Endothelial cell (in vitro differentiated cells): ENCODE measurements around the gene ANKS3. TPM values are rescaled to one million over a fixed set of nuclear protein-coding genes. Genes with fewer than 3 reads are reported as not detected.

Source experiments
- DNase-seq: peaks from one replicate; pipeline ENCODE4 v3.0.0; 2021; ENCODE audit warnings: low spot score
- H3K27ac Mint-ChIP-seq: one replicate; pipeline ENCODE4 v1.8.0; 2021; ENCODE audit warnings: mixed read lengths, inconsistent platforms; ENCODE audit not compliant: unreplicated experiment
- H3K27me3 Mint-ChIP-seq: one replicate; pipeline ENCODE4 v1.8.0; 2021; ENCODE audit warnings: mild to moderate bottlenecking, moderate library complexity, mixed read lengths, inconsistent platforms; ENCODE audit not compliant: unreplicated experiment
- H3K36me3 Mint-ChIP-seq: one replicate; pipeline ENCODE4 v1.8.0; 2021; ENCODE audit warnings: mild to moderate bottlenecking, low read depth, mixed read lengths, inconsistent platforms; ENCODE audit not compliant: unreplicated experiment
- H3K4me1 Mint-ChIP-seq: one replicate; pipeline ENCODE4 v1.8.0; 2021; ENCODE audit warnings: mild to moderate bottlenecking, mixed read lengths, inconsistent platforms; ENCODE audit not compliant: unreplicated experiment
- H3K4me3 Mint-ChIP-seq: one replicate; pipeline ENCODE4 v1.8.0; 2021; ENCODE audit warnings: mild to moderate bottlenecking, mixed read lengths, inconsistent platforms; ENCODE audit not compliant: unreplicated experiment
- H3K9me3 Mint-ChIP-seq: one replicate; pipeline ENCODE4 v1.8.0; 2021; ENCODE audit warnings: mixed read lengths, inconsistent platforms; ENCODE audit not compliant: unreplicated experiment
- total RNA-seq: library from RNA; stranded (reverse); fragmentation: NEBNext Ultra II Directional; extraction: Animal tissue kit (Norgen Biotek cat#: 25700); gene quantifications from one replicate; pipeline ENCODE4 v1.2.1, GENCODE V29; 2021; ENCODE audit not compliant: unreplicated experiment
- TF ChIP-seq, protein P1 (sequence below): fragments of 200-600 bp; sonication (generic); IDR thresholded peaks from one replicate; pipeline ENCODE4 v1.5.0; 2021; ENCODE audit warnings: antibody characterized with exemption; ENCODE audit not compliant: unreplicated experiment

The ANKS3 gene
- total RNA-seq, 1 donor from 2014 or later: 15.6 TPM

DNA sequence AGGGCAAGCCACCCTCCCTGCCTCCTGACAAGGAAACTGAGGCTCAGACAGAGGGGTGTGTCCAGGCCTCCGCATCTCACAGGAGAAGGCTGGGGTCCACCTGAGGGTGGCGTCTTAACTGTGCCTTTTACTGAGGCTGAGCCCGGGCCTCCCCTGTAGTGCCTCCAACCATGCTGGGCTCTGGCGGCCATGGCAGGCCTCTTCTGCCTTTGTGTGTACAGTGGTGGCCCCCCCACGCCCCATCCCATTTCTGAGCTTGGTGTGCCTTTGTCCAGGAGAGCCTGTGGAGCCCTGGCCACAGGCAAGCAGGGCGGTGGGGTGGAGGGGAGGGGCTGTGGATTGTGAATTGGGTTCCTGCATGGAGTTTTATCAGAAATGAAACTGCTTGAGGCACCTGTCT, 78.3 kb downstream of the ANKS3 start:
- H3K27ac Mint-ChIP-seq: no peak overlapping the region
- TF ChIP-seq, protein P1, sequence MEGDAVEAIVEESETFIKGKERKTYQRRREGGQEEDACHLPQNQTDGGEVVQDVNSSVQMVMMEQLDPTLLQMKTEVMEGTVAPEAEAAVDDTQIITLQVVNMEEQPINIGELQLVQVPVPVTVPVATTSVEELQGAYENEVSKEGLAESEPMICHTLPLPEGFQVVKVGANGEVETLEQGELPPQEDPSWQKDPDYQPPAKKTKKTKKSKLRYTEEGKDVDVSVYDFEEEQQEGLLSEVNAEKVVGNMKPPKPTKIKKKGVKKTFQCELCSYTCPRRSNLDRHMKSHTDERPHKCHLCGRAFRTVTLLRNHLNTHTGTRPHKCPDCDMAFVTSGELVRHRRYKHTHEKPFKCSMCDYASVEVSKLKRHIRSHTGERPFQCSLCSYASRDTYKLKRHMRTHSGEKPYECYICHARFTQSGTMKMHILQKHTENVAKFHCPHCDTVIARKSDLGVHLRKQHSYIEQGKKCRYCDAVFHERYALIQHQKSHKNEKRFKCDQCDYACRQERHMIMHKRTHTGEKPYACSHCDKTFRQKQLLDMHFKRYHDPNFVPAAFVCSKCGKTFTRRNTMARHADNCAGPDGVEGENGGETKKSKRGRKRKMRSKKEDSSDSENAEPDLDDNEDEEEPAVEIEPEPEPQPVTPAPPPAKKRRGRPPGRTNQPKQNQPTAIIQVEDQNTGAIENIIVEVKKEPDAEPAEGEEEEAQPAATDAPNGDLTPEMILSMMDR: no peak
- H3K27me3 Mint-ChIP-seq: peaks cover 4% of the 10 kb centered on the region
- no peak for DNase-seq
- peaks cover 27% of the 10 kb centered on the region for H3K36me3 Mint-ChIP-seq
- no peaks in the 10 kb centered on the region for H3K4me1 Mint-ChIP-seq
- no peaks in the 10 kb centered on the region for H3K9me3 Mint-ChIP-seq
- no peak overlapping the region for H3K4me3 Mint-ChIP-seq

DNA sequence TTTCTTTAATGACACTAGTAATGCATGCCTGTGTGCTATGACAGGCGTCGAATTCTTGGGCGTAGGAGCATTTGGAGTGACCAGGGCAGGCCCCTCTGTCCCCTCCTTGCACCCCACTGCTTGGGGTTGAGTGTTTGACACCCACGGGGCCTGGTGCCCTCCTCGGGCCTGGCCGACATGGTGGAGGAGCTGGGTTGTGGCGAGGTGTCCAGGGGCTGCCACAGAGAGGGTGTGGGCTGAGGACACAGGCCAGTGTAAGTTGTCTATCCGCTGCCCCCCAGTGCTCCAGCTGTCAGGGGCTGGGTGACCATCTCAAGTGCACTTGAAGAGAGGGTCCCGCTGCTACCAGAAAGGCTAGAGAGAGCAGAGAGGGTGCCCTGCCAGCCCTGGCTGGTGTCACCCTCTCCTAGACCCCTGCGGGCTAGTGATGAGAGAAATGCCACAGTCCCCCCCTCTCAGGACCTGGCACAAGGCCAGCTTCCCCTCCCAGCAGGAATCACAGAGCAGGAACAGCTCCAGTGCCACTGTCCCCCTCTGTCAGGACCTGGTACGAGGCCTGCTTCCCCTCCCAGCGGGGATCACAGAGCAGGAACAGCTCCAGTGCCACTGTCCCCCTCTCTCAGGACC, 79.0 kb downstream of the ANKS3 start:
- Mint-ChIP-seq H3K36me3 (peaks cover 31% of the 10 kb centered on the region), H3K27ac (no peak overlapping the region), H3K27me3 (peaks cover 4% of the 10 kb centered on the region), H3K4me3 (no peak overlapping the region), H3K9me3 (no peaks in the 10 kb centered on the region), H3K4me1 (no peaks in the 10 kb centered on the region)
- TF ChIP-seq, protein P1: no peak
- no peak for DNase-seq

DNA sequence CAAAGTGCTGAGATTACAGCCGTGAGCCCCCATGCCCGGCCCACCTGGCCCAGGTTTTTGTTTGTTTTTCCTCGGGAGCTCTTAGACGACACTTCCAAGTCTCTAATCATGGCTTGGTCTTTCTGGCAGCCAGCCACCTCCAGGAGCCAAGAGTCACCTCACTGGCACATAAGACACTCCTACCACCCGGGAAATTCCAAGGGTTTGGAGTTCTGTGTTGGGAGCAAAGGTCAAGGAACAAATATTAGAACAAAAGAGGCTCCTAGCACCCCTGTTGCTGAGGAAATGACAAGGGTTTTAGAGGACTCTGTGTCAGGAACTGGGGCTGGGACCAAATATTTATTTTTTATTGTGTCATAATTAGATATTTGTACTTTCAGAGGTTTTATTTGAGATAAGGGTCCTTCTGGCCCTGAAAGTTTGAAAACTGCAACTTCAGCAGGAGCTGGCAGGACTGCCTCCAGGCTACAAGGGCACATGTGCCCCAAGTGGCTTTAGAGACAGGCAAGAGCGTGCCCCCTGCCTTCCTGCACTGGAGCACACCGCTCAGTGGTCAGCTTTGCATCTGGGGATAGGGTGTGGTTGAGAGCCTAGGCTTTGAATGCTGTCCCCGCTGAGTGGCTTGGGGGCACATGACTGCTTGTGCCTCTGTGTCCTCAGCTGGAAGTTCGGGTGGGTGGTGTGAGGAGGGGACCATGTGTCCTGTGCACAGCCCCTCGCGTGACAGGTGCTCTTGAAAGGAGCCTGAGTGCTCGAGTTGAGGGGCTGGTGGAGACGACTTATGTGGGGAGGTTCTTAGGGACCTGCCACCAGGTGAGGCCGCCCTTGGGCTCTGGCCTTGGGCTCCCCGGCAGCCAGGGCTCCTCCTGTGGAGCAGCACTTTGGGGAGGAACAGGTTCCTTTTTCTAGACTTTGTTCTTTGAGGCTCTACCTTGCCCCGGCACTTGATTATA, 79.8 kb downstream of the ANKS3 start:
- H3K36me3 Mint-ChIP-seq: peaks cover 34% of the 10 kb centered on the region
- no peak overlapping the region for H3K4me3 Mint-ChIP-seq
- H3K4me1 Mint-ChIP-seq: no peaks in the 10 kb centered on the region
- TF ChIP-seq, protein P1: no peak
- peaks cover 5% of the 10 kb centered on the region for H3K27me3 Mint-ChIP-seq
- H3K27ac Mint-ChIP-seq: no peak overlapping the region
- H3K9me3 Mint-ChIP-seq: no peaks in the 10 kb centered on the region
- DNase-seq: no peak

DNA sequence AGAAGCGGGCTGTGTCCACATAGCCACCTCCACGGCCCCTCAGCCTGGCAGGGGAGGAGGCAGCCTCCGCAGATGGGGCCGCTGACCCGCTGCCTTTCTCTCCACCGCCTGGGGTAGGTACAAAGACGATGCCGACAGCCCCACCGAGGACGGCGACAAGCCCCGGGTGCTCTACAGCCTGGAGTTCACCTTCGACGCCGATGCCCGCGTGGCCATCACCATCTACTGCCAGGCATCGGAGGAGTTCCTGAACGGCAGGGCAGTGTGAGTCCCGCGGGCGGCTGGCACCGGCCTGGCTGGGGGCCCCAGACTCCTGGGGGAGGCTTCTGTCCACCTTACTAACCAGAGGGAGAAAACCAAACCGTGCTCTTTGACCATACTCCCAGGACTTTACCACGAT, 81.5 kb downstream of the ANKS3 start:
- Mint-ChIP-seq H3K27me3 (peaks cover 8% of the 10 kb centered on the region), H3K27ac (no peak overlapping the region), H3K4me1 (no peaks in the 10 kb centered on the region), H3K9me3 (no peaks in the 10 kb centered on the region), H3K4me3 (no peak overlapping the region), H3K36me3 (peaks cover 34% of the 10 kb centered on the region)
- TF ChIP-seq, protein P1: no peak
- no peak for DNase-seq

DNA sequence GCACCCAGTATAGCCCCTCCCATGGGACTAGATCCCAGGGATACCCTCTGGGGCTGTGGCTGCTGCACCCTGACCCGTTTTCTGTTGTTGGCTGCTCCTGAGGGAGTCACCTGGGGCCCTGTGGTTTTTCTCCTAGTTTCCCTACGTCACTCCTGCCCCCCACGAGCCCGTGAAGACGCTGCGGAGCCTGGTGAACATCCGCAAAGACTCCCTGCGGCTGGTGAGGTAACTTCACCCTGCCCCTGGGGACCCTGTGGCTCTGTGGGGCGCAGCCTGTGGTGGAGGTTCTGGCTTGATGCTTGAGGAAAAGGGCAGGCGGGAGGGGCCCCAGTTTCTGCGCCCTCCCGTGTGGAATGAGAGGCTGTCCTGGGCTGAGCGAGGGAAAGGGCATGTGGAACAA, 82.2 kb downstream of the ANKS3 start:
- Mint-ChIP-seq H3K27me3 (peaks cover 9% of the 10 kb centered on the region), H3K27ac (no peak overlapping the region), H3K4me1 (no peaks in the 10 kb centered on the region), H3K36me3 (peaks cover 34% of the 10 kb centered on the region), H3K4me3 (no peak overlapping the region), H3K9me3 (no peaks in the 10 kb centered on the region)
- TF ChIP-seq, protein P1: no peak
- DNase-seq: no peak
